Fibroblast of the aortic adventitia (primary cell): ENCODE results near the gene GRB10. TPM values are rescaled to one million over a fixed set of nuclear protein-coding genes. Genes with fewer than 3 reads are reported as not detected.
A peak's percentile ranks its signal among the peaks of the same experiment; 100 is the strongest.

Experiments used
- DNase-seq: peaks from one replicate; pipeline ENCODE4 v3.0.0-alpha.2; 2010; ENCODE audit warnings: low read depth
- H3K4me3 ChIP-seq: 2 replicates; pipeline ENCODE4 v1.5.1; 2011; ENCODE audit warnings: low read depth, mild to moderate bottlenecking, control low read depth, low read length, moderate library complexity
- CTCF ChIP-seq: IDR thresholded peaks from 2 replicates; pipeline ENCODE4 v1.5.1; 2011; ENCODE audit warnings: mild to moderate bottlenecking, low read length, control low read depth, inconsistent platforms; ENCODE audit not compliant: insufficient read depth
- total RNA-seq: library from RNA; depleted of rRNA; stranded (reverse); fragments of >200 nt; gene quantifications from 2 replicates; pipeline ENCODE4 v1.2.3, GENCODE V29; 2012; ENCODE audit warnings: low replicate concordance

GRB10 gene
- total RNA-seq, 1 donor, result 39.1 TPM

- H3K4me3 ChIP-seq, result no peak overlapping the region
- no peak for TF ChIP-seq CTCF
- DNase-seq, result no peak
Measured at GRCh38 chr7:50664937-50665336, 117.8 kb downstream of the GRB10 start.

- TF ChIP-seq CTCF, result no peak
- no peak overlapping the region for H3K4me3 ChIP-seq
- DNase-seq, result peak; percentile 52
Measured at GRCh38 chr7:50664461-50664922, 118.2 kb downstream of the GRB10 start.

GRCh38 chr7:50663396-50664102, 119.1 kb downstream of the GRB10 start:
- DNase-seq, result no peak
- TF ChIP-seq CTCF, result no peak
- H3K4me3 ChIP-seq, result no peak overlapping the region

- no peak for DNase-seq
Measured at GRCh38 chr7:50662996-50663395, 119.7 kb downstream of the GRB10 start.

GRCh38 chr7:50662041-50662694, 120.5 kb downstream of the GRB10 start:
- H3K4me3 ChIP-seq, result no peak overlapping the region
- no peak for DNase-seq
- TF ChIP-seq CTCF, result no peak

More at GRCh38 chr7:50662996-50663395, 119.7 kb downstream of the GRB10 start:
- H3K4me3 ChIP-seq, result no peak overlapping the region
- no peak for TF ChIP-seq CTCF

- no peak for TF ChIP-seq CTCF
- H3K4me3 ChIP-seq, result no peak overlapping the region
- no peak for DNase-seq
Measured at GRCh38 chr7:50661345-50662040, 121.2 kb downstream of the GRB10 start.
